ENCODE results near the gene PBX3.

- TF ChIP-seq POLR2AphosphoS5 (IDR thresholded peaks at IDR 0.05; ENCODE audit: insufficient read depth in 1 of 2, low read depth in 1 of 2) (no peak), CTCF (IDR thresholded peaks at IDR 0.05) (no peak), POLR2A (IDR thresholded peaks at IDR 0.05) (no peak)
These were observed 261.9 kb downstream of the PBX3 start for GRCh38 chr9:126009047-126009446.
